Natural killer cell treated with Interleukin-12 subunit alpha and Interleukin-12 subunit beta and Interleukin-15 and Interleukin-18, amount 100 ng/mL, for 72 hours (primary cell): Measurements from ENCODE around the gene MAPK6. TPM values are rescaled to one million over a fixed set of nuclear protein-coding genes. Genes with fewer than 3 reads are reported as not detected.

Source experiments
- ATAC-seq, 2 donors: fragments of 150-1000 bp; cut with Tn5 transposase in 1 of 2; sonication (Bioruptor Pico), chemical (Tn5 transposase) in 1 of 2; 2 replicates each; pipeline ENCODE4 v1.10.0; 2021
- DNase-seq: peaks from one replicate; pipeline ENCODE4 v3.0.0; 2022; ENCODE audit warnings: low spot score
- H3K27ac Mint-ChIP-seq, 2 donors: 1 replicate in 1 of 2; 2 replicates in 1 of 2; pipeline ENCODE4 v1.8.0; 2022; ENCODE audit warnings: mixed read lengths in 2 of 2, mild to moderate bottlenecking in 1 of 2, moderate library complexity in 1 of 2
- H3K27me3 Mint-ChIP-seq, 2 donors: 1 replicate in 1 of 2; 2 replicates in 1 of 2; pipeline ENCODE4 v1.8.0; 2022; ENCODE audit warnings: mixed read lengths in 2 of 2
- H3K36me3 Mint-ChIP-seq: one replicate; pipeline ENCODE4 v1.8.0; 2022; ENCODE audit warnings: mixed read lengths
- H3K4me1 Mint-ChIP-seq, 2 donors: 1 replicate in 1 of 2; 2 replicates in 1 of 2; pipeline ENCODE4 v1.8.0; 2022; ENCODE audit warnings: low read depth in 2 of 2, mixed read lengths in 2 of 2, mild to moderate bottlenecking in 1 of 2
- H3K4me3 Mint-ChIP-seq: one replicate; pipeline ENCODE4 v1.8.0; 2022; ENCODE audit warnings: mixed read lengths
- H3K9me3 Mint-ChIP-seq: 2 replicates; pipeline ENCODE4 v1.8.0; 2022; ENCODE audit warnings: mixed read lengths
- total RNA-seq, 2 donors: library from RNA; stranded (reverse); gene quantifications; one replicate each; pipeline ENCODE4 v1.2.3, GENCODE V29; 2022

Gene MAPK6
- total RNA-seq, 2 donors from 2014 or later = 65.8 to 89.1 TPM

- H3K27ac Mint-ChIP-seq = no peak overlapping the region
- H3K4me1 Mint-ChIP-seq = peaks cover 4 to 5% of the 10 kb centered on the region in 2 donors
- peaks cover 8 to 16% of the 10 kb centered on the region in 2 donors for H3K27me3 Mint-ChIP-seq
- no peaks in the 10 kb centered on the region for H3K36me3 Mint-ChIP-seq
- no peak overlapping the region for H3K4me3 Mint-ChIP-seq
- H3K9me3 Mint-ChIP-seq = no peaks in the 10 kb centered on the region
- no peak for ATAC-seq
- no peak for DNase-seq
These were observed 96.8 kb downstream of the MAPK6 start for GRCh38 chr15:52115598-52116427.

Other genes starting within 250 kb of the MAPK6 start
- gene TMOD3, start 189.6 kb upstream of the MAPK6 start, total RNA-seq = 10 to 100 TPM; 55.4 to 63.5 TPM
- gene LEO1, start 47.4 kb upstream of the MAPK6 start, total RNA-seq = 10 to 100 TPM; 29.6 to 31.6 TPM
- not detected for gene BCL2L10, start 93.6 kb downstream of the MAPK6 start, total RNA-seq
- 10 to 100 TPM in 1 of 2 donors, 1 to 10 TPM in 1; 7.1 to 11.2 TPM for gene GNB5, start 172.2 kb downstream of the MAPK6 start, total RNA-seq